ENCODE data around the gene RRAGC. TPM values are rescaled to one million over a fixed set of nuclear protein-coding genes. Genes with fewer than 3 reads are reported as not detected.

RRAGC gene
- total and polyA plus RNA-seq, 12 donors: 6.9 to 32.3 (median 22.7) TPM

- intact Hi-C loops (cut with DNase I): loop anchor here in 8 of 10 donors (5.0 to 10.0 kb wide), 4 partner anchors 227 to 810 kb away; partner anchors contain the start of gene POU3F1 (in 1 of the 8)
Observed at GRCh38 chr1:38834221-38834782, 25.3 kb downstream of the RRAGC start.

GRCh38 chr1:38833146-38833545 lies 26.4 kb downstream of the RRAGC start:
- Histone ChIP-seq H3K27me3 (peaks cover 0 to 30% (median 10%) of the 10 kb centered on the region in 7 donors), H3K4me1 (peaks cover 0 to 13% (median 0%) of the 10 kb centered on the region in 9 donors), H3K36me3 (peaks cover 0 to 15% (median 1%) of the 10 kb centered on the region in 9 donors), H3K27ac (no peak overlapping the region), H3K4me3 (no peak overlapping the region), H3K9me3 (no peaks in the 10 kb centered on the region)
- ATAC-seq (no peak), DNase-seq (no peak)
- 57 to 63% methylated on average over 3 of the region's 3 CpGs for WGBS, 2 donors
- TF ChIP-seq CTCF (IDR thresholded peaks at IDR 0.05): no peak
- intact Hi-C loops (cut with DNase I): loop anchor here in 8 of 10 donors (5.0 to 10.0 kb wide), 4 partner anchors 226 to 808 kb away; partner anchors contain the start of gene POU3F1 (in 1 of the 8)

More at GRCh38 chr1:38834221-38834782, 25.3 kb downstream of the RRAGC start:
- H3K27ac ChIP-seq: no peak overlapping the region
- DNase-seq: no peak
- peaks cover 0 to 27% (median 7%) of the 10 kb centered on the region in 7 donors for H3K27me3 ChIP-seq
- H3K9me3 ChIP-seq: no peaks in the 10 kb centered on the region
- no peak overlapping the region for H3K4me3 ChIP-seq
- ATAC-seq: no peak
- H3K36me3 ChIP-seq: peaks cover 0 to 26% (median 13%) of the 10 kb centered on the region in 9 donors
- TF ChIP-seq CTCF (IDR thresholded peaks at IDR 0.05): no peak
- whole genome bisulfite sequencing, 2 donors: 87% methylated on average over 3 of the region's 3 CpGs
- peaks cover 0 to 16% (median 6%) of the 10 kb centered on the region in 9 donors for H3K4me1 ChIP-seq

- Histone ChIP-seq H3K27me3 (peaks cover 0 to 30% (median 11%) of the 10 kb centered on the region in 7 donors), H3K4me1 (peaks cover 0 to 13% (median 0%) of the 10 kb centered on the region in 9 donors), H3K27ac (no peak overlapping the region), H3K36me3 (peaks cover 0 to 8% (median 0%) of the 10 kb centered on the region in 9 donors), H3K4me3 (no peak overlapping the region), H3K9me3 (no peaks in the 10 kb centered on the region)
- WGBS, 2 donors: 77 to 84% methylated on average over 3 of the region's 3 CpGs
- intact Hi-C loops (cut with DNase I): loop anchor here in 8 of 10 donors (5.0 to 10.0 kb wide), 4 partner anchors 225 to 808 kb away; partner anchors contain the start of gene POU3F1 (in 1 of the 8)
- DNase-seq (no peak), ATAC-seq (no peak)
- TF ChIP-seq CTCF (IDR thresholded peaks at IDR 0.05): no peak
Observed at GRCh38 chr1:38832370-38832734, 27.2 kb downstream of the RRAGC start.

- DNase-seq (no peak), ATAC-seq (no peak)
- intact Hi-C loops (cut with DNase I): loop anchor here in 8 of 10 donors (5.0 to 10.0 kb wide), 4 partner anchors 225 to 807 kb away; partner anchors contain the start of gene POU3F1 (in 1 of the 8)
- peaks cover 0 to 30% (median 11%) of the 10 kb centered on the region in 7 donors for H3K27me3 ChIP-seq
- WGBS, 2 donors: 64 to 74% methylated on average over 6 of the region's 6 CpGs
- H3K9me3 ChIP-seq: no peaks in the 10 kb centered on the region
- no peak for TF ChIP-seq CTCF (IDR thresholded peaks at IDR 0.05)
- H3K36me3 ChIP-seq: peaks cover 0 to 3% (median 0%) of the 10 kb centered on the region in 9 donors
- peaks cover 0 to 13% (median 0%) of the 10 kb centered on the region in 9 donors for H3K4me1 ChIP-seq
- no peak overlapping the region for H3K4me3 ChIP-seq
- no peak overlapping the region for H3K27ac ChIP-seq
Observed at GRCh38 chr1:38831731-38832369, 27.7 kb downstream of the RRAGC start.

Measured in heart right ventricle (tissue), 16 donors.